Measurements from ENCODE around the gene KANSL2. TPM values are rescaled to one million over a fixed set of nuclear protein-coding genes. Genes with fewer than 3 reads are reported as not detected.
"Not testable (repeated sequence)": the region's sequence is repeated elsewhere in the genome, so short reads cannot be mapped to it uniquely, and the experiment has no call there.

The KANSL2 gene
- total RNA-seq, 1 donor from 2014 or later, result 19.7 TPM

DNA sequence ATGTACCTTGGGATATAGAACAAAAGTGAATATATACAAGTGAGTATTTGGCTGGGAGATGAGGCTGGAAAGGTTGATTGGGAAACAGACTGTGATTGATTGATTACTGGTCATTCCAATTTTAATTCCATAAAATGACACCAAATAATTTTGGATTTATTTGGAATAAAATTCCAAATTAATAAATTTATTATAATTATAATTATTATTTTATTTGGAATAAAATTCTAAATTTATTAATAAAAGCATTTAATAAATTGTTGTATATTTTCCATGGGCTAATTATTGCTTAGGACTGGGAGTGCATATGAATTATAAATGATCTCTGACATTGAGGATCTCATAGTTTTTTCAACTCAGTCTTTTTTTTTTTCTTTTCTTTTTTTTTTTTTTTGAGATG, 51.7 kb downstream of the KANSL2 start:
- no peak for ATAC-seq
- intact Hi-C loops (cut with DNase I), result no loop called here
- no peak for DNase-seq (ENCODE audit: missing footprints)

- ATAC-seq (no peak), DNase-seq (ENCODE audit: missing footprints) (no peak)
- intact Hi-C loops (cut with DNase I), result no loop called here
These were observed 52.5 kb downstream of the KANSL2 start for GRCh38 chr12:48629541-48629940.

GRCh38 chr12:48627556-48627955, 54.5 kb downstream of the KANSL2 start:
- no peak for DNase-seq (ENCODE audit: missing footprints)
- no peak for ATAC-seq
- intact Hi-C loops (cut with DNase I), result no loop called here

DNA sequence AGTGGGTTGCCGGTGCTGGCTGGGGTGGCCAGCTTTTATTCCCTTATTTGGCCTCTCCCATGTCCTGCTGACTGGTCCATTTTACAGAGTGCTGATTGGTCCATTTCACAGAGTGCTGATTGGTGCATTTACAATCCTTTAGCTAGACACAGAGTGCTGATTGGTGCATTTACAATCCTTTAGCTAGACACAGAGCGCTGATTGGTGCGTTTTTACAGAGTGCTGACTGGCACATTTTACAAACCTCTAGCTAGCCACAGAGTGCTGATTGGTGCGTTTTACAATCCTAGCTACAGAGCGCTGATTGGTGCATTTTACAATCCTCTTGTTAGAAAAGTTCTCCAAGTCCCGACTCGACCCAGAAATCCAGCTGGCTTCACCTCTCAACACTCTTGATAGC, 59.0 kb downstream of the KANSL2 start:
- intact Hi-C loops (cut with DNase I); DNase-seq (ENCODE audit: missing footprints); ATAC-seq: not testable (repeated sequence)

- ATAC-seq (peak; percentile 59), DNase-seq (ENCODE audit: missing footprints) (no peak)
- intact Hi-C loops (cut with DNase I), result no loop called here
These were observed 63.5 kb downstream of the KANSL2 start for GRCh38 chr12:48618541-48618940.

GRCh38 chr12:48615681-48616080, 66.4 kb downstream of the KANSL2 start:
- DNase-seq (ENCODE audit: missing footprints) (no peak), ATAC-seq (no peak)
- intact Hi-C loops (cut with DNase I), result no loop called here

DNA sequence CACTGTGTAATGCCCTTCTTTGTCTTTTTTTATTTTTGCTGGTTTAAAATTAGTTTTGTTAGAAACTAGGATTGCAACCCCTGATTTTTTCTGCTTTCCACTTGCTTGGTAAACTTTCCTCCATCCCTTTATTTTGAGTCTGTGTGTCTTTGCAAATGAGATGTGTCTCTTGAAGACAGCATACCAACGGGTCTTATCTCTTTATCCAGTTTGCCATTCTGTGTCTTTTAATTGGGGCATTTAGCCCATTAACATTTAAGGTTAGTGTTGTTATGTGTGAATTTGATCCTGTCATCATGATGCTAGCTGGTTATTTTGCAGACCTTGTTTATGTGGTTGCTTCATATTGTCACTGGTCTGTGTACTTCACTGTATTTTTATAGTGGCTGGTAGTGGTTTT, 68.7 kb downstream of the KANSL2 start:
- intact Hi-C loops (cut with DNase I), result no loop called here
- DNase-seq (ENCODE audit: missing footprints) (no peak), ATAC-seq (no peak)

Small RNAs within 50 kb of the gene (microRNA-seq; reads per million reads assigned to microRNA genes)
- gene MIR1291, result not detected

Other genes with a start within 250 kb of the KANSL2 start
- not detected for gene ANP32D, start 209.7 kb downstream of the KANSL2 start, total RNA-seq
- gene C12orf54, start 199.7 kb downstream of the KANSL2 start, total RNA-seq, result not detected
- gene OR8S1, start 156.6 kb downstream of the KANSL2 start, total RNA-seq, result not detected
- not detected for gene LALBA, start 112.2 kb downstream of the KANSL2 start, total RNA-seq
- 17.0 TPM for gene CCNT1, start 34.5 kb upstream of the KANSL2 start, total RNA-seq
- 55.6 TPM for gene ADCY6, start 106.9 kb upstream of the KANSL2 start, total RNA-seq
- 6.0 TPM for gene CACNB3, start 136.3 kb upstream of the KANSL2 start, total RNA-seq
- gene DDX23, start 169.9 kb upstream of the KANSL2 start, total RNA-seq, result 37.2 TPM
- 0.41 TPM for gene RND1, start 183.6 kb upstream of the KANSL2 start, total RNA-seq
- 3.7 TPM for gene FKBP11, start 243.3 kb upstream of the KANSL2 start, total RNA-seq

All from Right ventricle myocardium inferior (tissue), 1 donor.